DND-41 (cell line): Measurements from ENCODE around the gene CPNE6.

ENCODE experiments used
- ATAC-seq: fragments of 200-7000 bp; cut with Tn5 transposase; 3 replicates; pipeline ENCODE4 v1.9.1; 2021; ENCODE audit warnings: low read depth; ENCODE audit not compliant: insufficient read depth
- DNase-seq: peaks from one replicate; pipeline ENCODE4 v3.0.0-alpha.2; 2020
- H2AFZ ChIP-seq: 2 replicates; pipeline ENCODE4 v1.6.0; 2012; ENCODE audit warnings: low read depth, low read length
- H3K27ac ChIP-seq: 2 replicates; pipeline ENCODE4 v1.5.1; 2012; ENCODE audit warnings: low read length, inconsistent platforms
- H3K27me3 ChIP-seq: fragments of 200-600 bp; sonication (generic); 2 replicates; pipeline ENCODE4 v1.6.0; 2012; ENCODE audit warnings: low read length, mild to moderate bottlenecking, inconsistent platforms; ENCODE audit not compliant: insufficient read depth, poor library complexity
- H3K36me3 ChIP-seq: 2 replicates; pipeline ENCODE4 v1.5.1; 2012; ENCODE audit warnings: low read length, inconsistent platforms; ENCODE audit not compliant: insufficient read depth
- H3K4me1 ChIP-seq: 2 replicates; pipeline ENCODE4 v1.5.1; 2012; ENCODE audit warnings: mild to moderate bottlenecking, low read length; ENCODE audit not compliant: insufficient read depth
- H3K4me2 ChIP-seq: 2 replicates; pipeline ENCODE4 v1.6.0; 2012; ENCODE audit warnings: mild to moderate bottlenecking, moderate library complexity, low read length, inconsistent platforms; ENCODE audit not compliant: insufficient read depth
- H3K4me3 ChIP-seq, 2 experiments: fragments of 200-600 bp in 1 of 2; shearing (Covaris generic) in 1 of 2; 2 replicates each; pipeline ENCODE4 v1.5.1; 2012 to 2016; ENCODE audit warnings: inconsistent platforms in 2 of 2, low read length in 2 of 2, mild to moderate bottlenecking in 2 of 2, low read depth in 1 of 2, moderate library complexity in 1 of 2
- H3K79me2 ChIP-seq: 2 replicates; pipeline ENCODE4 v1.6.0; 2012; ENCODE audit warnings: low read length, inconsistent platforms; ENCODE audit not compliant: insufficient read depth
- H3K9ac ChIP-seq: 2 replicates; pipeline ENCODE4 v1.6.0; 2012; ENCODE audit warnings: low read depth, mild to moderate bottlenecking, inconsistent platforms, low read length, moderate library complexity
- H3K9me3 ChIP-seq: 2 replicates; pipeline ENCODE4 v1.5.1; 2012; ENCODE audit warnings: low read length, moderate library complexity, mild to moderate bottlenecking, inconsistent platforms; ENCODE audit not compliant: insufficient read depth, severe bottlenecking
- H4K20me1 ChIP-seq: 2 replicates; pipeline ENCODE4 v1.6.0; 2012; ENCODE audit warnings: low read length; ENCODE audit not compliant: insufficient read depth
- CTCF ChIP-seq: IDR thresholded peaks from 2 replicates; pipeline ENCODE4 v1.5.1; 2012; ENCODE audit warnings: borderline replicate concordance, low read length, moderate library complexity, mild to moderate bottlenecking; ENCODE audit not compliant: poor library complexity, severe bottlenecking; ENCODE audit errors: extremely low read depth
- EZH2 ChIP-seq: IDR thresholded peaks from 3 replicates; pipeline ENCODE4 v1.6.1; 2012; ENCODE audit warnings: borderline replicate concordance, low read depth, mild to moderate bottlenecking, moderate library complexity, low read length, inconsistent platforms; ENCODE audit not compliant: severe bottlenecking

The CPNE6 gene

GRCh38 chr14:24067133-24068082 lies 4.0 kb upstream of the CPNE6 start:
- ATAC-seq (no peak), DNase-seq (no peak)
- Histone ChIP-seq H3K79me2 (no peaks in the 10 kb centered on the region), H3K36me3 (no peaks in the 10 kb centered on the region), H3K27me3 (no peaks in the 10 kb centered on the region), H3K9me3 (no peaks in the 10 kb centered on the region), H4K20me1 (no peaks in the 10 kb centered on the region), H3K4me1 (no peaks in the 10 kb centered on the region), H3K9ac (no peak overlapping the region), H2AFZ (no peak overlapping the region), H3K27ac (no peak overlapping the region), H3K4me2 (no peak overlapping the region), H3K4me3 (no peak overlapping the region)
- no peak for TF ChIP-seq EZH2
- no peak for TF ChIP-seq CTCF

- no peak overlapping the region for H3K4me2 ChIP-seq
- H3K36me3 ChIP-seq, result no peaks in the 10 kb centered on the region
- no peak overlapping the region for H3K27ac ChIP-seq
- no peaks in the 10 kb centered on the region for H3K9me3 ChIP-seq
- H3K9ac ChIP-seq, result no peak overlapping the region
- H3K4me3 ChIP-seq, result no peak overlapping the region
- H4K20me1 ChIP-seq, result no peaks in the 10 kb centered on the region
- H3K79me2 ChIP-seq, result no peaks in the 10 kb centered on the region
- ATAC-seq, result no peak
- DNase-seq, result no peak
- no peak for TF ChIP-seq CTCF
- no peak for TF ChIP-seq EZH2
- no peak overlapping the region for H2AFZ ChIP-seq
- no peaks in the 10 kb centered on the region for H3K4me1 ChIP-seq
- no peaks in the 10 kb centered on the region for H3K27me3 ChIP-seq
Observed at GRCh38 chr14:24068711-24069410, 2.5 kb upstream of the CPNE6 start.

- no peaks in the 10 kb centered on the region for H3K36me3 ChIP-seq
- H3K9me3 ChIP-seq, result no peaks in the 10 kb centered on the region
- no peaks in the 10 kb centered on the region for H4K20me1 ChIP-seq
- TF ChIP-seq CTCF (no peak), EZH2 (no peak)
- H2AFZ ChIP-seq, result no peak overlapping the region
- no peak for ATAC-seq
- H3K27ac ChIP-seq, result no peak overlapping the region
- H3K9ac ChIP-seq, result no peak overlapping the region
- no peaks in the 10 kb centered on the region for H3K79me2 ChIP-seq
- DNase-seq, result no peak
- no peak overlapping the region for H3K4me3 ChIP-seq
- H3K27me3 ChIP-seq, result no peaks in the 10 kb centered on the region
- no peaks in the 10 kb centered on the region for H3K4me1 ChIP-seq
- no peak overlapping the region for H3K4me2 ChIP-seq
Observed at GRCh38 chr14:24069411-24069735, 2.0 kb upstream of the CPNE6 start.
